GM21528 (cell line): ENCODE measurements around the gene PDHX.

ENCODE experiments used
- ATAC-seq: cut with Tn5 transposase; IDR thresholded peaks from one replicate; pipeline ENCODE4 v1.9.1; 2021; ENCODE audit warnings: mild to moderate bottlenecking, moderate library complexity; ENCODE audit not compliant: unreplicated experiment, low FRiP score

Gene PDHX

DNA sequence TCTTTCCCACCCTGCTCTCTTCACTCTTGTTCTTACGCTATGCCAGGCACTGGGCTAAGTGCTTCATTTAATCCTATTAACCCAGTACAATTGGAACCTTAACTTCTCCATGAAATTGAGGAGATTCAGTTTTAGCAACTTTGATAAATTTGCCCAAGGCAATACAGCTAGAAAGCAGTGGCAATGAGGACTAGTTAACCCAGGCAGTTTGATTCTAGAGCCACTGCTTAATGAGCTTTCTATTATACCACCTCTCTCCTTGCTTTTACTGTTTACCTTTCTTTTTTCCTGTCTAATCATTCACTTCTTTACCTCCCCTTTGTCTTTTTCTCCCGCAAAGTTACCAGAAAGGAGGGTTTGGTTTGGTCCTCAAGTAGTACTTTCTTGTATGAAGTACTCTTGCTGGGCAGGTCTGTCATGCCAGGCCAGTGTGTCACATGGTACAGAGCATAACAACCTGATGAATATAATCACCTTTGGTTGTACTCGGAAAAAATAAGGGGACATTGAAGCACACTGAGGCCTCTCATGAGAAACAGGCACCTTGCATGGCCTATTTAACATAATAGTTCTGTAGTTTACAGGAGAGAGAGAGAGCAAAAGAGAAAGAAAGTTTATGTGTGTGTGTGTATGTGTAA is 70.6 kb downstream of the PDHX start:
- no peak for ATAC-seq

DNA sequence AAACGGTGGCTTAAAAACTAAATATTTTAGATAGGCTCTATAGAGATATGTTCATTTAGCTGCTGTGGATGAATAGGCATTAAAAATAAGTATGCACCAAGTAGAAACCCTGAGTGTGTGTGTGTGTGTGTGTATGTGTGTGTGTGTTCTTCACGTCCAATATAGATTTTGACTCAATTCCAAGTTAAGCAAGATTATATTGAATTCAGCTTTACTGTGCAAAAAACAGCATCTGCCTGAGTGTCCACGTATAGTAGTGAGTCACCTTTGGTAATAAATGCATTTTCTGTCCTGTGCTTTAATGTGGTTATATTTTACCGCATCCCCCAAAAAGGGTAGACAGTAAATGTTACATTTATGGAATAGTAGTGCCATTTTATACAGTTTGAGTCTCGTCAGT is 71.2 kb downstream of the PDHX start:
- no peak for ATAC-seq

DNA sequence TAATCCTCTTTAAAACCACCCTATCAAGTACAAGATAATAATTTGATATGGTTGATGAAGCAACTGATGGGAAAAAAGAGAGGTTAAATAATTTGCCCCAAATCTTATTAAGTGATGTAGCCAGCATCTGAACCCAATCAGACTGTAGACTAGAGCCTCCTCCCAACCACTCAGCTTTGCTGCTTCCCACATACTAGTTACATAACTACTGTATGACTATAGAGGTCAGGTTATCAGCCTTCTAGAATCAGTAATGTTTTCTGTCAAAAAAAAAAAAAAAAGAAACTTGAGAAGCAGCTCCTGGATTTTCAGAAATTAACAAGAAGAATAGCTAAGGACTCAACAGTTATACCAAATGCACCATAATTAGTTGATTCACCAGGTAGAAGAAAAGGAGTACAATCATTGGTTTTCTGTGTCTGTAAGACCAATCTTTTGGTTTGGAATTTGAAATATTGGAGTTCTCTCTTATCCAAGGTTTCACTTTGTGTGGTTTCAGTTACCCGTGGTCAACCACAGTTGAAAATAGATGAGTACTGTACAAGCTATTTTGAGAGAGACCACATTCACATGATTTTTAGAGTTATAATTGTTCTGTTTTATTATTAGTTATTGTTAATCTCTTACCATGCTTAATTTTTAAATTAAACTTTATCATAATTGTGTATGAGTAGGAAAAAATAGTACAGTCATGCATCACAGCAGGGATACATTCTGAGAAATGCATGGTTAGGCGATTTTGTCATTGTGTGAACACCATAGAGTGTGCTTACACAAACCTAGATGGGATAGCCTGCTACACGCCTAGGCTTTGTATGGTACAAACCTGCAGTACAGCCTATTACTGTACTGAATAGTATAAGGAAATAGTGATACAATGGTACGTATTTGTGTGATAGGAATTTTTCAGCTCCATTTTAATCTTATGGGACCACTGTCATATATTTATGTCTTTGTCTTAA is 72.2 kb downstream of the PDHX start:
- no peak for ATAC-seq

DNA sequence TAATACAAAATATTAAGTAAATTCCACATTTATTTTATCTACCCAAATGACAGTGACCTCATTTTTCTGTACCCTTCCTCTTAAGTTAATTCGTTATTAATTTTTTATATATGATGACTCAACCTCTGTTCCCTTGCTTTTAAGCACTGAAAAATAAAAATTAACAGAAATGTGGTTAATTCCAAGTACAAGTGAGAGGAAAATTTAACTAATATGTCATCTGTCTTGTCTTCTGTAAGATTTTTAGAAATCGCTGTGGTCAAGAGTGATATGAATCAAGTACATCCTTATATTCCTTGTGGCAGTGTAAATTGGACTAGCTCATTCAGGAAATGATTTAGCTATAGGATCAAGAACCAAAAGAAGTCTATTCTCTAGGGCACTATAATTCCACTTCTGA is 74.5 kb downstream of the PDHX start:
- no peak for ATAC-seq

DNA sequence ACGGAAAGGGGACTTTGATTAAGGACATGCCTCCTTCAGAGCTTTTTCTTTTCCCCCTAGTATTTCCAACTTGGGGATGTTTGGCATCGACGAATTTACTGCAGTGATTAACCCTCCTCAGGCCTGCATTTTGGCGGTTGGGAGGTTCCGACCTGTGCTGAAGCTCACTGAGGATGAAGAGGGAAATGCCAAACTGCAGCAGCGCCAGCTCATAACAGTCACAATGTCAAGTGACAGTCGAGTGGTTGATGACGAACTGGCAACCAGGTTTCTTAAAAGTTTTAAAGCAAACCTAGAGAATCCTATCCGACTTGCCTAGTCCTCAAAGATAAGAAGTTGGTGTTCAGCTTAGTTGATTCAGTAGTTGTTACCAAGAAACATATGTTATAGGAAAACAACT is 78.4 kb downstream of the PDHX start:
- no peak for ATAC-seq

DNA sequence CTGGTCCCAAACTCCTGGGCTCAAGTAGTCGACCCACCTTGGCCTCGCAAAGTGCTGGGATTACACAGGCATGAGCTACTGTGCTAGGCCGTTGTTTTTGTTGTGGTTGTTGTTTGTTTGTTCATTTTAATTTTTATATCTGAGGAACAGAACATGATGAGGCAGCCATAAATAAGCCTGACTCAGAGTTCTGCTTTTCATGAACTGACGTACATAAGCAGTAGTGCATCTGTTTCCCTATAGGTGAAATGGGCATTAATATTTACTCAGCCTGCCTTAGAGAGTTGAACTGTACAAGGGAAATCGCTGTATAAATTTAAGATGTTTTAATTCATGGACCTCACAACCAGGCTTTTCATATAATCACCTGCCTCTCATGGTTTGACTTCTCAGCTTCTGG is 80.5 kb downstream of the PDHX start:
- ATAC-seq = no peak

DNA sequence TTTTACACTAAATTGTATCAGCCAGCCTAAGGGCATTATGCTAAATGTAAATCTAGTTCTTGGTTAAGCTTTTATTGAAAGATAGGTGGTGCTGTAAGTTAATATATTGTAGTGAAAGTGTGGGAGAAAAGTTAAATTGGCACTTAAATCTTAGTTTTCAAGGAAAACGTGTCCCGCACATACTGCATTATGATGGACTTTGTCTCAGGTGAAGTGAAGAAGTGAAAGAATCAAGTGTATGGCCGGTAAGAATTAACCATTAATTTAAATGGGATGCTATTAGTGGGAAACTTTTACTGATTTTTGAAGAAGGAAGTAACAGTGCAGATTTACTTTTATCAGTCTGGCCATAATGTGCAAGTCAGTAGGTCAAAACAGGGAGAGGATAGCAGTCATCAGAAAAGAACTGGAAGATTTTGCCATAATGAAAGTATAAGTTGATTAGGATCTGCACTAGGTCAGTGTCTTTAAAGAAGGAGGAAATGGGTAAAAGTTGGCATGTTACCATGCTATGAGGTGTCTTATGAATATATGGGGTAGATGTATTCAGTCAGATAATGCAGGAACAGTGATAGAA is 81.6 kb downstream of the PDHX start:
- no peak for ATAC-seq

DNA sequence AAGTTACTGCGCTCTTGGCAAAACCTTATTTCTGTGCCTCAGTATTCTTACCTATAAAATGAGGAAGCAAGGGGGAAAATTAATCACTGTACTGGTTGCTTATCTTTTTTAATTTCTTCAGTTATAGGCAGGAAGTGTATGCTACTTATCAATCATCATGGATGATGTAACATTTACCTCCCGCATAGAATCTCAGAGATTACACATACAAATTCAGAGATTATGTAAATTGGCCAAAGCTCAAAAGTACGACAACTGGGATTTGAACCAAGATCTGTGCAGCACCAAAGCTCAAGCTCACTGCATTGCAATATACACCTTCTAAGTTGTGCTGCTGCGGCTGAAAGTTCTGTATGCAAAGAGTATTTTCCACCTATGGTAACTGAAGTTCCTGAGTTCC is 83.0 kb downstream of the PDHX start:
- no peak for ATAC-seq

DNA sequence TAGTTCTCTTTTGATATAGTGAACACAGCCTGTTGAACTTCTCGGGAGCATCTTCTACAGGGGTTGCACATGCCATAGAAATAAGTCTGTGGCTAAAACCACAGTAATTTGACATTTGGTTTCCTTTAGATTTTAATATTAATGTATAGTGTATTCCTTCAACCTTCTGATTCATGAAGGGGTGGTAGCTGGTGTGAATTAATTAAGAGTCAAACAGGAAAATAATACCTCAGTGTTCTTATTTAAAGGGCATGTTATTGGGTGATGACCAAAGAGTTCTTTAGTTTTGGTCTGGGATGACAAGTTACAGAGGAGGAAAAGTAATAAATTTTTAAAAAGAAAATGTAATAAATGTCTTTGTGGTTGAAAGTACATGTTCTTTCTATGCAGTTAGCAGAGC is 86.8 kb downstream of the PDHX start:
- no peak for ATAC-seq

DNA sequence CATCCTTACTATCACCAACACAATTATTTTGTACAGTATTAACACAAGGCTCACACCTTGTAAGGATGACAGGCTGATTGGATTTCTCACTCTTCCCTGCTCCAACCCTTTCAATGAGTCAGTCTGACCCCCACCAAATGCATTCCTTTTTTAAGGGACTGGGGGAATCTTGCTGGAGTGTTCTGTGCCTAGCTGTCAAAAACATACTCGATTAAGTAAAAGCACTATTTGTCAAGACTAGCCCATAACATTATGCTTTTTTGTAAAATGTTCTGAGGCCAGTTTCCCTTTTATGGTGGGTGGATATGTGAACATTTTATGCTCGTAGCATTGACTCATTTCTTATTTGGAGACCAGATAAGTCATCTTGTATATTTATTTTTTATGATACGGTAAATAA is 87.2 kb downstream of the PDHX start:
- no peak for ATAC-seq

DNA sequence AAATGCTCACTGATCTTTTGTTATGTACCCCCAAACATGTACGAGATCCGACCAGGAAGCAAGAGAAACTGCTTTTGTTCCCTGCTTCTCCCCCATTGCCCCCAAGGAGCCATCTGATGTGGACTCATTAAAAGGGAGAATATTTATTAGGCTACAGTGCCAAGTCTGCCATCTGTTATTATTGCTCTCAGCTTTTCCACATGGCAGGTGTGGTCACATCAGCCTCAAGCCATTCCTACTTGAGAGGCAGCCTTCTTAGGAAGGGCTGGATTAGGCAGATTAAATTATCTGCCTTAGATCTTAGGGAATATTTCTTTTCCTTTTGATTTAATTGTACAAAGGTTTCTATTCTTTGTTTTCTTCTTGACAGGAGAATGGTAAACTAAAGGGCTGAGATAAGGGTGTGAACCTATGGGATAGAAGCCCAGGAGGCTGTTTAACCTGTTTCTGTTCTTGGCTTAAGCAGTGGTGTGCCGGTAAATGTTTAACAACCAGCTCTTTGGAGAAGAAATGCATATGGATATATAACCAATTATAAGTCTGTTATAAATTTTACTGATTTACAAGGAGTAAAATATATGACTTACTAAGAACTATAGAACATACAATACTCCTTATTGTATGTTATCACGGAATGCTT is 88.8 kb downstream of the PDHX start:
- ATAC-seq = no peak

DNA sequence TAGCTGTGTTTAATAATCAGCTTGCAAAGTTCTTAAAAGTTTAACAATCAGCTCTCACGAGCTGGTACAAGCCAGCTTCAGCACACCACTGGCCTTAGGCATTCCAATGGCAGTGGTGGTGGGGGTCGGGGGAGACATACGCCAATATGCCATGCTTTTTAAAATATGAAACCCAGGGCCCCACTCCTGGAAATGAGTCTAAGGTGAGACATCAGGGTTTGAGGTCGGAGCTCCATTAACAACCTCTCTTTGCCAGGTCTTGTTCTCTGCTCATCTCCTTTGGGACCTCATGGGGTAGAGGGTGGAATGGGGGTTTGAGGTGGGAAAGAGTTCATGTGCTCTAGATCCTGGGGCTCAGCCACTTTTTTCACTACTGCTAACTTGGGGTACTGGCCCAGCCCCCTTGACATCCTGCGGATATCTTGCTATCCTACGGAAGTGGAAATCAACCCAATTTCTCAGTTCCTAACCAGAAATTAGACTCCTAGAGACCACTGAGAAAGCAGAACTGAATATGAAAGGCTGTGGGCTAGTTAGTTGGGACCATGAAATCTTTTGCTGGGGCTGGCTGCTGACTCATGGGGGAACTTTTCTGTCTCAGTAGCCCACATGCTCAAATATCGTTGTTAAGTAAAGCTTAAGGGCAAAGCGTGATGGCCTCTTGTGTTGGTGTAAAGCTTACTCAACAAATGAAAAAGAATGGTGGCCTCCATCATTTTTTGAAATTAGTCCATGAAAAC is 90.1 kb downstream of the PDHX start:
- ATAC-seq = peak; percentile 93

DNA sequence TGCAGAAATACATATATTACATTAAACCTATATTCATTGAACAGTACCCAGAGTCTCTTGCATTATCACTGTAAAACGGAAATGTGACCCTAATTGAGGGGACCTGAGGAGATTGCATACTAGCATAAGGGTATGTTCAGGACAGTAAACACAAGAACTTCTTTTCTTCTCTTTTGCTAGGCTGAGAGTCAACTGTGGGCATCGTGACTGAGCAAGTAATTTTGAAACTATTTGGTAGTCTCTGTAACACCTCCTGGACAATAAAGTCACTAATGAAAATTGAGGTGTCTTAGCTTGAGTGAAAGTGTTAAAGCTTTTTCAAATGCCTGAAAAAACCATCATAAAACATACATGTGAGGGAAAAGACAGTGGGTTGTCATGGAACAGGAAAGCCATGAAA is 90.9 kb downstream of the PDHX start:
- peak; percentile 60 for ATAC-seq

DNA sequence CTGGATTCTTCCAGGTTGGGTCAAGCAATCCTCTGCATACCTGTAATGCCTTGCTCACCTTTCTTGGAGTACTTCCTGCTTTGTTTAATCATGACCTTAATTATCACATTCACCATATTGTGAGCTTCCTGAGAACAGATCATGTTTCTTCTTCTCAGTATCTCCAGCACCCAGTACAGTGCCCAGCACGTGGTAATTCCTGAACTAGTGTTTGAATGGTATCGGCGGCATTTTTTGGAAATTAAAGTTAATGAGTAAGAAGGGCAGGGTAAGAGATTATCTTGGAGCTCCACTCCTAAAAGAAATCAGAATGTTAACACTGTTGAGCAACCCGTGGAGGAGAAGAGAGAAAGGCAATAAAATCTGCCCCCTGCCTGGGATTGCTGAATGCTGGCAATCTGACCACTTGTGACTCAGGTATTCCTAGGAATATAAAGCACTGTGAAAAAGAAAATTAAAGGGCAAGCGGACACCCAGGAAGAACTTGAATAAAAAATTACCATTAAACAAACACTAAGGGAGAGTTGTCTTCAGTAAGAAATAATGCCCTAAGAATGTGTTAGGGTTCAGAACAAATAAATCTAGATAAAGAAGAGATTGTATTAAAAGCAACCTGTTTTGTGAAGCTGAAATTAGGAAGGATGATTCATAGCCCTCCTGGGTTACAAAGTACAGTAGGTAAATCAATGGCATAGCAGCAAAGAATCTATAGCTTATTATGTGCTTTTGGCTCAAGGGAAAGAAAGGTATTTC is 92.9 kb downstream of the PDHX start:
- ATAC-seq = no peak

DNA sequence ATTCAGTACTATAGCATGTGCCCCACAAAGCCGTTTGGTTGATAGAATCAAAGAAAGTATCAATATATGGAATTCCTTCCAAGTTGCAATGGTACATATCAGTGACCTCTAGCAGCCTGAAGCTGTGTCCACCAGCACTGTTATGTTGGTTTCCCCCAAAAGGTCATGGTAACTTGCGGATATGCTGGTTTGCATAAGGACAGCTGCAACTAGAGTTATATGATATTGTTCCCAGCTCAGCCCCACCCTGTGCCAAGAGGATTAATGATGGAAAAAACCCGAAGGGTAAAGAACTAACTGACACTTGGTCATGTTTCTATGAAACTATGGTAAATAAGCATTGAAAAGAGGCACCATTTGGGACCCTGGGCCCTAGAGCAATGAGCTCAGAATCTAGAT is 93.5 kb downstream of the PDHX start:
- ATAC-seq = no peak

DNA sequence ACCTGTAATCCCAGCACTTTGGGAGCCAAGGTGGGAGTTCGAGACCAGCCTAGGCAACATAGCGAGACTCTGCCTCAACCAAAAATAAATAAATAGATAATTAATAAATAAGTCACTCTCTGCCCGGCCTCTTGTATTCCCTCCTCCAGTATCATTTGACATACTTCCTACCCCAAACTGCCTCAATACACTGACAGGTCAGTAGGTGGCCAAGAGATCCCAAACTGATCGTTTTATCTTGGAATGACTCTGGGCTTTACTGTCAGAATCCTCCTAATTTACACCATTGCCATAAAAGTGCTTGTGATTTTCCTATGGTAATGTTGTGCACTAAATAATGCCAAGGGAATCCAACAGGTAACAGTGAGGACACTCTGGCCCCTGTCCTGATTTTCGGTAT is 94.2 kb downstream of the PDHX start:
- ATAC-seq = no peak

DNA sequence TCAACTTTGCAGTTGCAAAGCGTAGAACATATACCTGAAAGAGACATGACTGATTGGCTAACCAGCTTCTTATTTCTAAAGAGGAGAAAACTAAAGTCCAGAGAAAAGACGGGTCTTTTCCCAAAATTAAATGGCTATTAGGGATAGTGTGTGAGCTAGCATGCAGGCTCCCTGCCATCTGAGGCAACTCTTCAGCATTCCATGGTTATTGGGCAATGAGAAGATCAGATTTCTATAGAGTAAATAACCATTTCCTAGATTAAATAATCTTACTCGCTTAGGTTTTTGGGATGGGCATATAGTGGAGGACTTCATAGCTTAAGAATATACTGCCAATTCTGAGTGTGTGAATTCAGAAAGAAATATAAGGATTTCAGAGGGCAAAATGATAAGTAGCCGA is 95.0 kb downstream of the PDHX start:
- no peak for ATAC-seq

DNA sequence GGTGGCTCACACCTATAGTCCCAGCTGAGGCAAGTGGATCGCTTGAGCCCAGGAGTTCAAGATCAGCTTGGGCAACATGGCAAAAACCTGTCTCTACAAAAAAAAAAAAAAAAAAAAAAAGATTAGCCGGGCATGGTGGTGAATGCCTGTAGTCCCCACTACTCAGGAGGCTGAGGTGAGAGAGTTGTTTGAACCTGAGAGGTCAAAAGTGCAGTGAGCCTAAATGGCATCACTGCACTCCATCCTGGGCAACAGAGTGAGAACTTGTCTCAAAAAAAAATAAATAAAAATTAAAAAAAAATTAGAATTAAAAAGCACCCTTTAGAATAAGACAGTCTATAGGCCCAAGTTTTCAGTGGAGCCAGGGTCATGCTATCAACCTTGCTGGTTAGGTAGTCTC is 95.5 kb downstream of the PDHX start:
- ATAC-seq = peak; percentile 2

DNA sequence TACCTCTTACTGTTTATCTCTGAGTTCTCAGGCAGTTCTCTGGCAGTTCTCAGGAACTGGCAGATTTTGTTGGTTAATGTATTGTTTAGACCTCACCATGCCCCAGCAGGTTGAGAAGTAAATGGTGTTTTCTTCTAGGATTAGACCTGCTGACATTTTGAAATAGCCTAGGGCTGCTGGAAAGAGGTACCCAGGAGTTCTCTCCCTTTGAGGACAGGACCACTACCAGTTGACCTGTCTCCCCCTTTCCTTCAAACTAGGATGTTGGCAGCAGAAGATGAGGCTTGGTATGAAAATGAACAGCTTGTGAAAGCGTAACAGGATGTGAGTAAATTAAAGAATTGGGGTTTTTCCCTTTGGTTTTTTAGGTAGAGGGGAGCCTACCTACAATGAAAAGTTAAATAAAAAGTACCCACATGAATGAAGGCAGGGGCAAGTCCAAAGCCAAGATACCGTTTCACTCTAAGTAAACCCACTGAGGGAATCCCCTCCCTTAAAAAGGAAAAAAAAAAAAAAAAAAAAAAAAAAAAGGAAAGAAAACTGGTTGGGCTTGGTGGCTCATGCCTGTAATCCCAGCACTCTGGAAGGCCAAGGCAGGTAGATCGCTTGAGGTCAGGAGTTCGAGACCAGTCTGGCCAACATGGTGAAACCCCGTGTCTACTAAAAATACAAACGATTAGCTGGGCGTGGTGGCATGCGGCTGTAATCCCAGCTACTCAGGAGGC is 96.2 kb downstream of the PDHX start:
- ATAC-seq = peak; percentile 70
